Suprapubic skin (tissue), 4 donors: Measurements from ENCODE around the gene MB21D2.

Experiments used
- EP300 ChIP-seq: sonication (generic); formaldehyde crosslinking; IDR thresholded peaks from one replicate; pipeline ENCODE4 v1.6.1; 2017; ENCODE audit warnings: antibody characterized with exemption
- POLR2AphosphoS5 ChIP-seq, 3 donors: sonication (generic); formaldehyde crosslinking; IDR thresholded peaks; one replicate each; pipeline ENCODE4 v1.6.1; 2017; ENCODE audit warnings: antibody characterized with exemption in 3 of 3
- TF ChIP-seq, protein P1 (sequence below), 2 donors: fragments of 200-600 bp in 1 of 2; fragments of 450-650 bp in 1 of 2; sonication (generic) in 1 of 2; IDR thresholded peaks; one replicate each; pipeline ENCODE4 v1.5.1; 2016 to 2019; ENCODE audit warnings: antibody characterized with exemption in 2 of 2, mild to moderate bottlenecking in 1 of 2, moderate library complexity in 1 of 2

DNA sequence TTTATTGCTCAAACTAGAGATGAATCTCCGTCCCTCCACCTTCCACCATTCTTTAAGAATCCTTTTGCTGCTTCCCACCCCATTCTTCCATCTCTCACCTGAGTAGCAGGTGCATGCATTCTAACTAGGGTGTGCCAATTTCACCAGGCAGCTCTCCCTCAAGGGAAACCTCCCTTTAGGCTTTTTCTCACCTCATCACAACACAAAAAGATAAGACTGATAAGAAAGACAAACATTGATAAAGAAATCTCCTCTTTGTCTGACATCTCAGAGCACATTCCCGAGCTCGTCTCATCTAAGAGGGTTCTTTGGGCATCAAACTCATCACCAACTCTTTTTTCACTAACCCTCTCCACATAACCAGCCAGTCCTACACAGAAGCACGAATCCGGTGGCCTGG lies 23.0 kb downstream of the MB21D2 start:
- TF ChIP-seq, protein P1, sequence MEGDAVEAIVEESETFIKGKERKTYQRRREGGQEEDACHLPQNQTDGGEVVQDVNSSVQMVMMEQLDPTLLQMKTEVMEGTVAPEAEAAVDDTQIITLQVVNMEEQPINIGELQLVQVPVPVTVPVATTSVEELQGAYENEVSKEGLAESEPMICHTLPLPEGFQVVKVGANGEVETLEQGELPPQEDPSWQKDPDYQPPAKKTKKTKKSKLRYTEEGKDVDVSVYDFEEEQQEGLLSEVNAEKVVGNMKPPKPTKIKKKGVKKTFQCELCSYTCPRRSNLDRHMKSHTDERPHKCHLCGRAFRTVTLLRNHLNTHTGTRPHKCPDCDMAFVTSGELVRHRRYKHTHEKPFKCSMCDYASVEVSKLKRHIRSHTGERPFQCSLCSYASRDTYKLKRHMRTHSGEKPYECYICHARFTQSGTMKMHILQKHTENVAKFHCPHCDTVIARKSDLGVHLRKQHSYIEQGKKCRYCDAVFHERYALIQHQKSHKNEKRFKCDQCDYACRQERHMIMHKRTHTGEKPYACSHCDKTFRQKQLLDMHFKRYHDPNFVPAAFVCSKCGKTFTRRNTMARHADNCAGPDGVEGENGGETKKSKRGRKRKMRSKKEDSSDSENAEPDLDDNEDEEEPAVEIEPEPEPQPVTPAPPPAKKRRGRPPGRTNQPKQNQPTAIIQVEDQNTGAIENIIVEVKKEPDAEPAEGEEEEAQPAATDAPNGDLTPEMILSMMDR (IDR thresholded peaks at IDR 0.05), result no peak
- TF ChIP-seq POLR2AphosphoS5 (IDR thresholded peaks at IDR 0.05), result no peak
- TF ChIP-seq EP300, result no peak
